Spleen (tissue), 11 donors: Measurements from ENCODE around the gene DNAAF5. TPM values are rescaled to one million over a fixed set of nuclear protein-coding genes. Genes with fewer than 3 reads are reported as not detected.

Experiments
- DNase-seq: peaks from one replicate; pipeline ENCODE4 v3.0.0-alpha.2; 2020
- H3K27ac ChIP-seq, 8 donors: fragments of 200-600 bp; sonication (generic) in 7 of 8; 1 replicate in 4 of 8; 2 replicates in 4 of 8; pipeline versions ENCODE4 v1.5.0 to v1.8.0; 2016 to 2021; ENCODE audit warnings: inconsistent platforms in 4 of 8, mild to moderate bottlenecking in 4 of 8, moderate library complexity in 1 of 8
- H3K27me3 ChIP-seq, 7 donors: fragments of 200-600 bp; sonication (generic) in 6 of 7; replicated peaks in 1 of 7; 1 replicate in 4 of 7; 2 replicates in 3 of 7; pipeline versions ENCODE4 v1.5.0 to v1.8.0; 2016 to 2021; ENCODE audit warnings: inconsistent platforms in 3 of 7, mild to moderate bottlenecking in 1 of 7
- H3K36me3 ChIP-seq, 6 donors: fragments of 200-600 bp; sonication (generic) in 5 of 6; 1 replicate in 4 of 6; 2 replicates in 2 of 6; pipeline versions ENCODE4 v1.5.0 to v1.8.0; 2016 to 2021; ENCODE audit warnings: inconsistent platforms in 2 of 6
- H3K4me1 ChIP-seq, 6 donors: fragments of 200-600 bp; sonication (generic) in 5 of 6; 1 replicate in 3 of 6; 2 replicates in 3 of 6; pipeline versions ENCODE4 v1.5.0 to v1.8.0; 2016 to 2021; ENCODE audit warnings: inconsistent platforms in 3 of 6
- H3K4me3 ChIP-seq, 8 donors: fragments of 200-600 bp; sonication (generic) in 7 of 8; 1 replicate in 4 of 8; 2 replicates in 4 of 8; pipeline versions ENCODE4 v1.5.0 to v1.8.0; 2016 to 2021; ENCODE audit warnings: inconsistent platforms in 4 of 8, mild to moderate bottlenecking in 4 of 8, moderate library complexity in 2 of 8
- H3K9me3 ChIP-seq, 8 donors: fragments of 200-600 bp; sonication (generic) in 7 of 8; 1 replicate in 4 of 8; 2 replicates in 4 of 8; pipeline versions ENCODE4 v1.5.0 to v1.8.0; 2016 to 2021; ENCODE audit warnings: inconsistent platforms in 4 of 8
- CTCF ChIP-seq, 11 experiments: fragments of 200-600 bp in 7 of 11; fragments of 450-650 bp in 4 of 11; sonication (generic) in 4 of 11; IDR thresholded peaks in 8 of 11; conservative IDR thresholded peaks in 3 of 11; 1 replicate in 7 of 11; 2 replicates in 4 of 11; pipeline versions ENCODE4 v1.4.0 to v1.8.0; 2016 to 2021; ENCODE audit warnings: antibody characterized with exemption in 11 of 11, inconsistent platforms in 4 of 11, mild to moderate bottlenecking in 1 of 11
- POLR2A ChIP-seq, 3 donors: fragments of 450-650 bp; IDR thresholded peaks; one replicate each; pipeline ENCODE4 v1.5.1; 2017; ENCODE audit warnings: antibody characterized with exemption in 3 of 3, mild to moderate bottlenecking in 1 of 3
- POLR2AphosphoS5 ChIP-seq, 3 donors: sonication (generic); formaldehyde crosslinking; IDR thresholded peaks; one replicate each; pipeline ENCODE4 v1.5.1; 2017; ENCODE audit warnings: antibody characterized with exemption in 3 of 3
- WGBS, 5 donors: extraction: QIAGEN DNeasy Blood & Tissue Kit in 3 of 5; methylation state at CpG; one replicate each; pipeline versions ENCODE4 v1.1.5 to v1.1.7; 2013 to 2018; 5-methylcytosine and 5-hydroxymethylcytosine counted together
- intact Hi-C: fragments of 100-400 bp; cut with DNase I; formaldehyde crosslinking; loops from one replicate; pipeline ENCODE4 v1.15.0; 2023; ENCODE audit warnings: low total_unique reads
- polyA plus RNA-seq, 3 donors: library from polyadenylated mRNA; stranded (reverse); fragments of 200-250 nt; gene quantifications; one replicate each; pipeline ENCODE4 v1.2.1, GENCODE V29; 2013
- total RNA-seq, 7 donors: library from RNA; depleted of rRNA in 3 of 7; stranded (reverse); fragments of >200 nt in 3 of 7; fragmentation: NEBNext Ultra II Directional in 4 of 7; extraction: Animal tissue kit (Norgen Biotek cat#: 25700) in 4 of 7; gene quantifications; one replicate each; pipeline versions ENCODE4 v1.1.0 to v1.2.1, GENCODE V29; 2016 to 2021
- donor health status: healthy with polysubstance abuse.
- donor health status: DM: no; HTN: no; CAD: no; lungs with moderate emphysema.
- donor health status: DM: no; HTN: no; CAD: no.
- donor health status: Bipolar disorder and iron deficiency.
- donor health status: healthy.
- donor health status: DM: no; HTN: no; CAD: no.
- donor health status: DM: yes; HTN: yes; CAD: no.

Gene DNAAF5
- total and polyA plus RNA-seq, 10 donors, result 7.5 to 22.4 (median 18.1) TPM

GRCh38 chr7:778968-779451, 52.5 kb downstream of the DNAAF5 start:
- H3K27me3 ChIP-seq, result no peaks in the 10 kb centered on the region
- no peak for TF ChIP-seq CTCF (IDR thresholded peaks at IDR 0.05 in 8 of 11, conservative IDR thresholded peaks at IDR 0.05 in 3 of 11)
- TF ChIP-seq POLR2AphosphoS5 (IDR thresholded peaks at IDR 0.05), result peak in 1 of 3 donors; percentile 45
- H3K36me3 ChIP-seq, result peaks cover 0 to 96% (median 20%) of the 10 kb centered on the region in 6 donors
- no peak overlapping the region for H3K27ac ChIP-seq
- no peaks in the 10 kb centered on the region for H3K9me3 ChIP-seq
- no peak overlapping the region for H3K4me3 ChIP-seq
- intact Hi-C loops, result no loop called here
- WGBS, 5 donors, result 50 to 73% (median 69%) methylated on average over 15 of the region's 15 CpGs
- H3K4me1 ChIP-seq, result peaks cover 7 to 31% (median 20%) of the 10 kb centered on the region in 6 donors
- DNase-seq, result peak; percentile 73

- no peak for TF ChIP-seq POLR2AphosphoS5 (IDR thresholded peaks at IDR 0.05)
- no peak for TF ChIP-seq POLR2A (IDR thresholded peaks at IDR 0.05)
- no peak for TF ChIP-seq CTCF (IDR thresholded peaks at IDR 0.05 in 8 of 11, conservative IDR thresholded peaks at IDR 0.05 in 3 of 11)
- Histone ChIP-seq H3K4me3 (no peak overlapping the region), H3K9me3 (no peaks in the 10 kb centered on the region), H3K4me1 (peaks cover 7 to 27% (median 18%) of the 10 kb centered on the region in 6 donors), H3K36me3 (peaks cover 0 to 96% (median 23%) of the 10 kb centered on the region in 6 donors), H3K27me3 (no peaks in the 10 kb centered on the region), H3K27ac (no peak overlapping the region)
- DNase-seq, result peak; percentile 71
- intact Hi-C loops, result no loop called here
- 77 to 95% (median 90%) methylated on average over 7 to 9 of the region's 9 CpGs for WGBS, 5 donors
Measured at GRCh38 chr7:779480-779879, 53.0 kb downstream of the DNAAF5 start.

- no peak for DNase-seq
- TF ChIP-seq CTCF (IDR thresholded peaks at IDR 0.05 in 8 of 11, conservative IDR thresholded peaks at IDR 0.05 in 3 of 11), result no peak
- TF ChIP-seq POLR2AphosphoS5 (IDR thresholded peaks at IDR 0.05), result no peak
- no peak for TF ChIP-seq POLR2A (IDR thresholded peaks at IDR 0.05)
- H3K4me3 ChIP-seq, result no peak overlapping the region
- intact Hi-C loops, result loop anchor here (10.0 kb wide), 1 partner anchor 55 kb away; the partner anchor contains the start of gene SUN1
- no peaks in the 10 kb centered on the region for H3K27me3 ChIP-seq
- WGBS, 5 donors, result 81 to 96% (median 90%) methylated on average over 13 to 14 of the region's 14 CpGs
- peak overlapping the region in 2 of 8 donors; percentile 18 to 59 for H3K27ac ChIP-seq
- no peaks in the 10 kb centered on the region for H3K9me3 ChIP-seq
- H3K36me3 ChIP-seq, result peaks cover 0 to 96% (median 26%) of the 10 kb centered on the region in 6 donors
- peaks cover 7 to 24% (median 17%) of the 10 kb centered on the region in 6 donors for H3K4me1 ChIP-seq
Measured at GRCh38 chr7:780081-780480, 53.6 kb downstream of the DNAAF5 start.

GRCh38 chr7:780516-780915, 54.0 kb downstream of the DNAAF5 start:
- WGBS, 5 donors, result 90 to 96% (median 93%) methylated on average over 10 of the region's 10 CpGs
- intact Hi-C loops, result loop anchor here (10.0 kb wide), 1 partner anchor 54 kb away; the partner anchor contains the start of gene SUN1
- H3K9me3 ChIP-seq, result no peaks in the 10 kb centered on the region
- H3K4me3 ChIP-seq, result no peak overlapping the region
- TF ChIP-seq POLR2AphosphoS5 (IDR thresholded peaks at IDR 0.05) (no peak), CTCF (IDR thresholded peaks at IDR 0.05 in 8 of 11, conservative IDR thresholded peaks at IDR 0.05 in 3 of 11) (no peak), POLR2A (IDR thresholded peaks at IDR 0.05) (no peak)
- H3K36me3 ChIP-seq, result peaks cover 0 to 96% (median 28%) of the 10 kb centered on the region in 6 donors
- peaks cover 7 to 24% (median 17%) of the 10 kb centered on the region in 6 donors for H3K4me1 ChIP-seq
- H3K27ac ChIP-seq, result peak overlapping the region in 2 of 8 donors; percentile 18 to 59
- DNase-seq, result peak; percentile 10
- no peaks in the 10 kb centered on the region for H3K27me3 ChIP-seq
